ENCODE data around the gene EXOSC6.
"Not testable (repeated sequence)": the region's sequence is repeated elsewhere in the genome, so short reads cannot be mapped to it uniquely, and the experiment has no call there.

GRCh38 chr16:70223971-70224513, 27.7 kb downstream of the EXOSC6 start:
- TF ChIP-seq, protein P1, sequence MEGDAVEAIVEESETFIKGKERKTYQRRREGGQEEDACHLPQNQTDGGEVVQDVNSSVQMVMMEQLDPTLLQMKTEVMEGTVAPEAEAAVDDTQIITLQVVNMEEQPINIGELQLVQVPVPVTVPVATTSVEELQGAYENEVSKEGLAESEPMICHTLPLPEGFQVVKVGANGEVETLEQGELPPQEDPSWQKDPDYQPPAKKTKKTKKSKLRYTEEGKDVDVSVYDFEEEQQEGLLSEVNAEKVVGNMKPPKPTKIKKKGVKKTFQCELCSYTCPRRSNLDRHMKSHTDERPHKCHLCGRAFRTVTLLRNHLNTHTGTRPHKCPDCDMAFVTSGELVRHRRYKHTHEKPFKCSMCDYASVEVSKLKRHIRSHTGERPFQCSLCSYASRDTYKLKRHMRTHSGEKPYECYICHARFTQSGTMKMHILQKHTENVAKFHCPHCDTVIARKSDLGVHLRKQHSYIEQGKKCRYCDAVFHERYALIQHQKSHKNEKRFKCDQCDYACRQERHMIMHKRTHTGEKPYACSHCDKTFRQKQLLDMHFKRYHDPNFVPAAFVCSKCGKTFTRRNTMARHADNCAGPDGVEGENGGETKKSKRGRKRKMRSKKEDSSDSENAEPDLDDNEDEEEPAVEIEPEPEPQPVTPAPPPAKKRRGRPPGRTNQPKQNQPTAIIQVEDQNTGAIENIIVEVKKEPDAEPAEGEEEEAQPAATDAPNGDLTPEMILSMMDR (IDR thresholded peaks at IDR 0.05 in 4 of 5, conservative IDR thresholded peaks at IDR 0.05 in 1 of 5): not testable (repeated sequence)
- not testable (repeated sequence) for TF ChIP-seq POLR2A (IDR thresholded peaks at IDR 0.05)

Measured in gastrocnemius medialis (tissue), 4 donors.